DND-41 (cell line): ENCODE results near the gene REPS2.
"Not testable (repeated sequence)": the region's sequence is repeated elsewhere in the genome, so short reads cannot be mapped to it uniquely, and the experiment has no call there.

ENCODE experiments used
- ATAC-seq: fragments of 200-7000 bp; cut with Tn5 transposase; 3 replicates; pipeline ENCODE4 v1.9.1; 2021; ENCODE audit warnings: low read depth; ENCODE audit not compliant: insufficient read depth
- DNase-seq: peaks from one replicate; pipeline ENCODE4 v3.0.0-alpha.2; 2020
- H2AFZ ChIP-seq: 2 replicates; pipeline ENCODE4 v1.6.0; 2012; ENCODE audit warnings: low read depth, low read length
- H3K27ac ChIP-seq: 2 replicates; pipeline ENCODE4 v1.5.1; 2012; ENCODE audit warnings: low read length, inconsistent platforms
- H3K27me3 ChIP-seq: fragments of 200-600 bp; sonication (generic); 2 replicates; pipeline ENCODE4 v1.6.0; 2012; ENCODE audit warnings: low read length, mild to moderate bottlenecking, inconsistent platforms; ENCODE audit not compliant: insufficient read depth, poor library complexity
- H3K36me3 ChIP-seq: 2 replicates; pipeline ENCODE4 v1.5.1; 2012; ENCODE audit warnings: low read length, inconsistent platforms; ENCODE audit not compliant: insufficient read depth
- H3K4me1 ChIP-seq: 2 replicates; pipeline ENCODE4 v1.5.1; 2012; ENCODE audit warnings: mild to moderate bottlenecking, low read length; ENCODE audit not compliant: insufficient read depth
- H3K4me2 ChIP-seq: 2 replicates; pipeline ENCODE4 v1.6.0; 2012; ENCODE audit warnings: mild to moderate bottlenecking, moderate library complexity, low read length, inconsistent platforms; ENCODE audit not compliant: insufficient read depth
- H3K4me3 ChIP-seq, 2 experiments: fragments of 200-600 bp in 1 of 2; shearing (Covaris generic) in 1 of 2; 2 replicates each; pipeline ENCODE4 v1.5.1; 2012 to 2016; ENCODE audit warnings: inconsistent platforms in 2 of 2, low read length in 2 of 2, mild to moderate bottlenecking in 2 of 2, low read depth in 1 of 2, moderate library complexity in 1 of 2
- H3K79me2 ChIP-seq: 2 replicates; pipeline ENCODE4 v1.6.0; 2012; ENCODE audit warnings: low read length, inconsistent platforms; ENCODE audit not compliant: insufficient read depth
- H3K9ac ChIP-seq: 2 replicates; pipeline ENCODE4 v1.6.0; 2012; ENCODE audit warnings: low read depth, mild to moderate bottlenecking, inconsistent platforms, low read length, moderate library complexity
- H3K9me3 ChIP-seq: 2 replicates; pipeline ENCODE4 v1.5.1; 2012; ENCODE audit warnings: low read length, moderate library complexity, mild to moderate bottlenecking, inconsistent platforms; ENCODE audit not compliant: insufficient read depth, severe bottlenecking
- H4K20me1 ChIP-seq: 2 replicates; pipeline ENCODE4 v1.6.0; 2012; ENCODE audit warnings: low read length; ENCODE audit not compliant: insufficient read depth
- CTCF ChIP-seq: IDR thresholded peaks from 2 replicates; pipeline ENCODE4 v1.5.1; 2012; ENCODE audit warnings: borderline replicate concordance, low read length, moderate library complexity, mild to moderate bottlenecking; ENCODE audit not compliant: poor library complexity, severe bottlenecking; ENCODE audit errors: extremely low read depth
- EZH2 ChIP-seq: IDR thresholded peaks from 3 replicates; pipeline ENCODE4 v1.6.1; 2012; ENCODE audit warnings: borderline replicate concordance, low read depth, mild to moderate bottlenecking, moderate library complexity, low read length, inconsistent platforms; ENCODE audit not compliant: severe bottlenecking

REPS2 gene

GRCh38 chrX:16963216-16963615 lies 16.8 kb downstream of the REPS2 start:
- H2AFZ ChIP-seq = no peak overlapping the region
- H3K27ac ChIP-seq = no peak overlapping the region
- H3K4me3 ChIP-seq = no peak overlapping the region
- no peak for ATAC-seq
- no peaks in the 10 kb centered on the region for H4K20me1 ChIP-seq
- H3K4me1 ChIP-seq = no peaks in the 10 kb centered on the region
- no peak for TF ChIP-seq EZH2
- no peak for TF ChIP-seq CTCF
- H3K79me2 ChIP-seq = no peaks in the 10 kb centered on the region
- no peak for DNase-seq
- no peaks in the 10 kb centered on the region for H3K36me3 ChIP-seq
- no peaks in the 10 kb centered on the region for H3K9me3 ChIP-seq
- no peak overlapping the region for H3K9ac ChIP-seq
- no peaks in the 10 kb centered on the region for H3K27me3 ChIP-seq
- H3K4me2 ChIP-seq = no peak overlapping the region

- not testable (repeated sequence) for DNase-seq, H3K27me3 ChIP-seq, ATAC-seq, H3K4me2 ChIP-seq, H3K4me3 ChIP-seq, H3K4me1 ChIP-seq, H3K9me3 ChIP-seq, H3K9ac ChIP-seq, H2AFZ ChIP-seq, H3K27ac ChIP-seq, H4K20me1 ChIP-seq, H3K79me2 ChIP-seq, H3K36me3 ChIP-seq
Observed at GRCh38 chrX:16964976-16965375, 18.5 kb downstream of the REPS2 start.

GRCh38 chrX:16966752-16967448 lies 20.4 kb downstream of the REPS2 start:
- no peak for TF ChIP-seq EZH2
- TF ChIP-seq CTCF = no peak
- H3K27ac ChIP-seq = no peak overlapping the region
- H3K4me2 ChIP-seq = no peak overlapping the region
- no peaks in the 10 kb centered on the region for H3K79me2 ChIP-seq
- H4K20me1 ChIP-seq = no peaks in the 10 kb centered on the region
- no peaks in the 10 kb centered on the region for H3K9me3 ChIP-seq
- no peak overlapping the region for H3K9ac ChIP-seq
- no peak overlapping the region for H2AFZ ChIP-seq
- H3K36me3 ChIP-seq = no peaks in the 10 kb centered on the region
- no peaks in the 10 kb centered on the region for H3K4me1 ChIP-seq
- ATAC-seq (no peak), DNase-seq (no peak)
- H3K27me3 ChIP-seq = no peaks in the 10 kb centered on the region
- H3K4me3 ChIP-seq = no peak overlapping the region

- not testable (repeated sequence) for H3K4me1 ChIP-seq, H3K27me3 ChIP-seq, DNase-seq
Observed at GRCh38 chrX:16968753-16969152, 22.3 kb downstream of the REPS2 start.

More at GRCh38 chrX:16968753-16969152, 22.3 kb downstream of the REPS2 start:
- not testable (repeated sequence) for H3K79me2 ChIP-seq, H3K9me3 ChIP-seq, H3K4me2 ChIP-seq, H2AFZ ChIP-seq, H3K27ac ChIP-seq, ATAC-seq, H4K20me1 ChIP-seq, H3K36me3 ChIP-seq, H3K4me3 ChIP-seq, H3K9ac ChIP-seq
